Activated CD4-positive, CD25-positive, alpha-beta regulatory T cell treated with anti-CD3 and anti-CD28 coated beads, Interleukin-2, amount 50 U/mL, for 24 hours (primary cell): ENCODE results near the gene BCORL1.

Experiments used
- ATAC-seq, 2 donors: fragments of 150-1000 bp; cut with Tn5 transposase; one replicate each; pipeline ENCODE4 v1.10.0; 2021; ENCODE audit warnings: mild to moderate bottlenecking in 1 of 2, moderate library complexity in 1 of 2

BCORL1 gene

DNA sequence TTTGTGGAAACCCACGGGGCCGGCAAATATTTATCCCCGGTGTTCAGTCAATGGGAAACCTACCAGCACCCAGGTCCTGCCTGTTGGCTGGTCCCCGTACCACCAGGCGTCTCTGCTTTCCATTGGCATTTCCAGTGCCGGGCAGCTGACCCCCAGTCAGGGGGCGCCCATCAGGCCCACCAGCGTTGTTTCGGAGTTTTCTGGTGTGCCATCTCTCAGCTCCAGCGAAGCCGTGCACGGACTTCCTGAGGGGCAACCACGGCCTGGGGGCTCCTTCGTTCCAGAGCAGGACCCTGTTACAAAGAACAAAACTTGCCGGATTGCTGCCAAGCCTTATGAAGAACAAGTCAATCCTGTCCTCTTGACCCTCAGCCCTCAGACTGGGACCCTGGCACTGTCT, 32.7 kb downstream of the BCORL1 start:
- no peak for ATAC-seq

GRCh38 chrX:130018143-130018542, 35.7 kb downstream of the BCORL1 start:
- ATAC-seq, result no peak

- no peak for ATAC-seq
Measured at GRCh38 chrX:130020661-130021324, 38.4 kb downstream of the BCORL1 start.

DNA sequence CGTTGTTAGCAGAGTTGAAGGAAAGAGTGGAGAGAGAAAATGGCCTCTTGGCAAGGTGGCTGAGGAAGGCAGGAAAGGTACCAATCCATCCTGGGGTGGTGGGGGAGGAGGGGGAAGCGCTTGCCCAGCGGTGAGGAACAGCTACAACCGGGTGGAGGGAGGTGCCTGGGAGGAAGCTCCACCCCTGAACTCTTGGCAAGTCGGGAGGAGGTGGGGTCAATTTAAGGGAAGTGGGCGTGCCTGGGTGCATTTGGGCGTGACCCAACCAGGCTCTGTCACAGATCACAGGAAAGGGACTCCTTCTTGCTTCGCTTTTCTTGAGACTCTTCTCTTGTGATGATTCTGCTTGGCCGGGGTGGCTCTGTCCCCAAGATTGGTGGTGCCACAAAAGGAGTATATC, 41.7 kb downstream of the BCORL1 start:
- peak; percentile 95 to 99 for ATAC-seq

GRCh38 chrX:130025256-130025655, 42.8 kb downstream of the BCORL1 start:
- ATAC-seq, result no peak

DNA sequence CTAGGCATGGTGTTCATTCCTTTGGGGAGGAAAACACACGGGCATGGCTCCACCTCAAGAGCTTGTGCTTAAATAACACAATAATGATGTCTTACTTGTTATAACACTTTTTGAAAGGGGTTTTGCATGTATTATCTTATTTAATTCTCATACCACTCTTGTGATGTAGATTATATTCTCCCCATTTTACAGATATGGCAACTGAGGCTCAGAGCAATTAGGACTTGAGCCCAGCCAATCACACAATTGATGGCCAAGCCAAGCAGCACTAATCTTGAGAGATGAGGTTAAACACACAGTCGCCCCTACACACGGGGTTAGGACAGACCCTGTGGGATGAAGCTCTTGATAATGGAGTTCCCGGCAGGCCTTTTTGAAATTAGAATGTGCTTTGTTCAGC, 45.1 kb downstream of the BCORL1 start:
- ATAC-seq, result no peak

DNA sequence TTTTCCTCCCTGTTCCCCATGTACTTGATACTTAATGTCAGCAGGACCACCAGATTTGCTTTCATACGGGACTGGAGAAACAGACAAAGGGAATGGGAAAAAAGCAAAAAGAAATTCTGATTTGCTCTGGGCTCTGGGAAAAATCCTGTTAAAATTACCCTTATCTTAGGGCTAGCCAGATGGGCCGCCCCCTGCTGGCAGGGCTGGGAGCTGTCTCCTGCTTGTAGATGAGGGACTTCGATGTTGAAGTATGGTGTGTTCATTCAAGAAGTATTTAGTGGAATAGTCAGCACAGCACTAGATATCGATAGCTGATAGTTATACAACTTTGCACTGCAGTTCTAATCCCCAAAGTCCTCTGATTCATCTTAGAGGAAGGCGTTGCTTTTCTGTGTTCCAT, 45.8 kb downstream of the BCORL1 start:
- ATAC-seq, result no peak

DNA sequence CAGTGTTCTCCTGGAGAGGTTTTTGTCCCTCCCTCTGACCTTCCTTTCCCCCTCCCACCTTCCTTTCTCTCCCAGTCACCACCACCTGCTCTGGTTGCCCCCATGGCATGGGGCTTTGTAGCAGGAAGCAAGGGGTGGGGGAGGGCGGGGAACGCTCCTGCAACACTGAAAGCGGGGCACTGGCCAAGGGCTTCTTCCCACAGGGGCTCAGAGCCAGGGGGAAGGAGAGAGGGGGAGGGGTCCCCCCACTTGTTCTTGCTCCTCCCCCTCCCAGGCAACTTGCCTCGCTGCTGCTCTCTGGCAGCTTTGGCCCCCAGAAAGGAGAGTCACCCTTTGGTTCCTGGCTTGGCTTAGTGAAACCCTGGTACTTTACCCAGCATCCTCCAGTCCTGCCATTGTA, 48.4 kb downstream of the BCORL1 start:
- ATAC-seq, result no peak

- no peak for ATAC-seq
Measured at GRCh38 chrX:130032552-130032951, 50.1 kb downstream of the BCORL1 start.

DNA sequence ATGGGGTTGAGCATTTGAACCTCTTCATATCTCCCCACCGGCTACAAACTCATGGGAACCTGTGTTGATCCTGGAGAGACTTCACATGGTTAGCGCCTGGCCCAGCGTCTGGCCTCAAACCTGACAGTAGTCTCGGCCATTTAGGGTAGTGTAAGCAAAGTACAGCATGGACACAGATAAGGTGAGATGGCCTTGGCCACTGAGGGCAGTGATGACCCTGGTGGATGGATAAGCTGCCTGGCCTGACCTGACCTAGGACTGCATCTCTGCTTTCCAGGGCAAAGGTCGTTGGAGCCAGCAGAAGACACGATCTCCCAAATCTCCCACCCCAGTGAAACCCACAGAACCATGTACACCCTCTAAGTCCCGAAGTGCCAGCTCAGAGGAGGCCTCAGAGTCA, 51.7 kb downstream of the BCORL1 start:
- no peak for ATAC-seq

GRCh38 chrX:130039847-130040246, 57.4 kb downstream of the BCORL1 start:
- ATAC-seq, result no peak

DNA sequence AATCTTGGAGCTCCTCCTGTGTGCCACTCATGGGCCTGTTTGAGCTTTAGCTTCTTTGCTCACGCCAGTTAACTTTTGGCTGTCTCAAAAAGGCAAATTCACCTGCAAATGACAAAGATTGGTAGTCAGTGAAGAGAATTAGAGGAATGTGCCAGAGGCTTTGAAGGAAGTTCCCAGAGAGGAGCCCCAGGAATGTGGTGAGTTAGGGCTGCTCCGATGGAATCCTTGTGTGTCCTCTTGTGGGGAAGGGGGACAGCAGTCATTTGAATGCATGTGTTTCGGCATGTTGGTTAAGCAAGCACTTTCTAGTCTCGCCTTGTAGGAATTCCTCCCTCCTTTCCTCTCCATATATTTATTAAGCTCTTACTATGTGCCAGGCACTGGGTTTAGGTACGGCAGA, 65.0 kb downstream of the BCORL1 start:
- no peak for ATAC-seq

DNA sequence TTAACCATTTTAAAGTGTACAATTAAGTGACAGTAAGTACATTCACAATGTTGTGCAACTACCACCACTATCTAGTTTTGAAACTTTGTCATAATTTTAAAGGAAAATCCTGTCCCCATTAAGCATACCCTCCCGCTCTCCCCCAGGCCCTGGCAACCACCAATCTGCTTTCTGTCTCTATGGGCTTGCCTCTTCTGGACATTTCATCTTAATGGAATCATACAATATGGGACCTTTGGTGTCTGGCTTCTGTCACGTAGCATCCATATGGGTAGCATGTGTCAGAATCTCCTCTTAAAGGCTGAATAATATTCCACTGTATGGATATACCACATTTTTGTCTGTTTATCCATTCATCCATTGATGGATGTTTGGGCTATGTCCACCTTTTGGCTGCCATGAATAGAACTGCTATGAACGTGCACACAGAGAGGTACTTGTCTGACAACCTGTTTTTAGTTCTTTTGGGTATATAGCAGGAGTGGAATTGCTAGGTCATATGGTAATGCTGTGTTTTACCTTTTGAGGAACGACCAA, 66.3 kb downstream of the BCORL1 start:
- no peak for ATAC-seq

GRCh38 chrX:130049821-130050220, 67.4 kb downstream of the BCORL1 start:
- ATAC-seq, result no peak

DNA sequence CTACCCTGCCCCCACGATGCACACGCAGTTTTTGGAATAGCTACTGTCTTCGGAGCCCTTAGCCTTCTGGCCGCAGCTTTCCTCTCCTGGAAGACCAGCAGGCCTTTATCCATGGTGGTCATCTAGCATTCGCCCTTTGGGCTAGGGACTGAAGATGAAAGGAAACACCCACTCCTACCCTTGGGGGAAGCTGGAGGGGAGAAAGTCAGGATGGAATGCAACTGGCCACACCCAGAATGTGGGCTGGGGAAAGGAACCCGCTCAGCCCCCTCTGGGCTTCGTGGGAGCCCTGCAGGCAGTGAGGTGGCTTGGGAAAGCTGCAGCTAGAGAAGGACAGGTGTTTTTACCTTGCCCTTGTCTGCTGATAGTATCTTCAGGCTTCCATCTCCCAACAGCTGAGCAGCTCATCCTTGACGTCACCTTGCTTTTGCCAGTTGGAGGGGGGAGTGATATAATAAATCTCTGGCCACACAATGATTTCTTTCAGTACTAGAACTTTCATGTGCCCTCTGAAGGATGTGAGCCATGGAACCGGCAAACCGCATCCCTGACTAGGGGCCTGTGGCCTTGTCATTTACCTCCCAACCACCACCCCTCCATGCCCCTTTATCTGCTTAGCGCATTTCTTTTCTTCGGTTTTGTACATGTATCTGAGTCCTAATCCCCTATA, 68.9 kb downstream of the BCORL1 start:
- no peak for ATAC-seq

GRCh38 chrX:130053236-130053635, 70.8 kb downstream of the BCORL1 start:
- ATAC-seq, result no peak

GRCh38 chrX:130055103-130055502, 72.7 kb downstream of the BCORL1 start:
- no peak for ATAC-seq

DNA sequence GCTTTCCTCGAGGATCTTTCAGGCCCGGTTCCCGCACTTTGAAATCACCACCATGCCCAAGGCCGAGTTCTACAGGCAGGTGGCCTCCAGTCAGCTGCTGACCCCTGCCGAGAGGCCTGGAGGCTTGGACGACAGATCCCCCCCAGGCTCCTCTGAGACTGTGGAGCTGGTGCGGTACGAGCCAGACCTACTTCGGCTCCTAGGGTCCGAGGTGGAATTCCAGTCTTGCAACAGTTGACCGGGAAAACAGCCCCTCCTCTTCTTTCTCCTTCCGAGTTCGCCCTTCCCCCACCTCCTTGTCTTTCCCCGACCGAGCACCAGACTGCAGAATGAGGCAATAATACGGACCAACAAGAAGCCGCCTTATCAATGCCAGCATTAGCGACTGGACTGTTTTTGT, 73.5 kb downstream of the BCORL1 start:
- ATAC-seq, result no peak

DNA sequence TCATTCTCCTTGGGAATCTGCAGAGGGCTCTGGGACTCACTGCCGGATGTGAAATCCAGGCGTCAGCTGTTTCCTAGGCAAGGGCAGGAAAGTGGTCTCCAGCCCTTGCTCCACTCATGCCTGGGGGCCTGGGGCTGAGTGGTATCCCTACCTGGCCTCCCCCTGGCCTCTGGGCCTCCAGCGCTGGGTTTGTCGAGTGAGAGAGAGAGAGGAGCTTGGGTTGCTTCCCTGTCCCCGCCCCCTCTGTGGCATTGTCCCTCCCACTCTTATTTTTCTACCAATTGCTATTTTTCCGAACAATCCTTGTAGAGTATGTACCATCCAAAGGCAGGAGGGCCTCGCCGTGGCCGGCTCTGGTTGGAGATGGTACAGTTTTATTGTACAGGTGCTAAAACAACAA, 74.8 kb downstream of the BCORL1 start:
- ATAC-seq, result no peak

DNA sequence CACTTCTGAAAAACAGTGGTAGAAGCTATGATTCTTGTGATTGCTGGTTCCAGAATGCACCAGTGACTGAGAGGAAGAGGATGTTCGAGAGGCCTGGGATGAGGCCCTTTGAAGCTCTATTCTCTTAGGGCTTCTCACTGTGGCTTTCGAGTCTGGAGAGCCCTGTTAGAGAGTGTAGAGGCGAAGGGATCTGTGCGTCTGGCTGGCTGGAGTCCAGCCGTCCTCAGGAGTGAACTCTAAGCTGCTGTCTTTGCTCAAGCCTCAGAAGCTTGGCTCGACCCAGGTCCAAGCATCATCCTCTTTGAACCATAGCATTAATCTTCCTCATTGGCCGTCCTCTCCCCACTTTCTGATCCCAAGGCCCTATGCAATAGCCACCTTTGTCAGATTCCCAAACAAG, 76.2 kb downstream of the BCORL1 start:
- ATAC-seq, result no peak

GRCh38 chrX:130060122-130061069, 78.0 kb downstream of the BCORL1 start:
- ATAC-seq, result peak; percentile 88 to 89

GRCh38 chrX:130066975-130067615, 84.7 kb downstream of the BCORL1 start:
- no peak for ATAC-seq
